ENCODE results near the gene CLCN5. TPM values are rescaled to one million over a fixed set of nuclear protein-coding genes. Genes with fewer than 3 reads are reported as not detected.

The CLCN5 gene
- total RNA-seq, 6 experiments from 2014 or later, result 1.7 to 4.0 (median 2.4) TPM

DNA sequence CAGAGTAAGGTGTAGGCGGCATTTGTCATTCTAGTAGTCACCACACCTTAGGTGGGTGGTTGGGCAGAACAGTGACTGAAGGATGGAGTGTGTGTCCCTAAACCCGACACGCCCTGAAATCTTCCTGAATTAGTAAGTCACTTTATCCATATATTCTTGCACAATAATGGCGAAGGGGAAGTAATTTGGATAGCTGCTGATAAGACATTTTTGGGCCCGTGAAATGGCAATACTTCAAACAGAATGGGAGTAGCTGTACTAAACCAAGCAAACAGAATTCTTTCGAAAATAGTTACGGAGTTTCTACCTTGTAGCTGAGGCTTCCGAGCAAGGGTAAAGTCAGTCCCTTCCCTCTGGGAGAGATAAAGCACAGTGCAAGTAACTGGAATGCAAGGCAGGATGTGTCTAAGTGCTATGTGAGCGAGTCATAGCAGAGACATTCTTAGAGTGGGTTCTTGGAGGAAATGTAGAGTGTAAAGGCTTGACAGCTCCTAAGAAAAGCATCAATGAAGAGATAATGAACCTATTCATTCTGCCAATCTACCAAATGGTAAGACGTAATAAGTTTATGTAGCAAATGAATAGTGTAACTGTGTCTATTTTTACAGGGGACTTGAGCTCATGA is 72.8 kb downstream of the CLCN5 start:
- Mint-ChIP-seq H3K36me3 (ENCODE audit: low read depth) (no peaks in the 10 kb centered on the region), H3K9me3 (no peaks in the 10 kb centered on the region), H3K27ac (peak overlapping the region; percentile 59; the same call in 1 of the 2 replicates), H3K4me3 (peak overlapping the region; percentile 67), H3K27me3 (ENCODE audit: insufficient read depth) (no peaks in the 10 kb centered on the region; the same call in 1 of the 2 replicates), H3K4me1 (ENCODE audit: low read depth) (peaks cover 33% of the 10 kb centered on the region)
- DNase-seq, result peak; percentile 48
- no peak for TF ChIP-seq CTCF (IDR thresholded peaks at IDR 0.05)

DNA sequence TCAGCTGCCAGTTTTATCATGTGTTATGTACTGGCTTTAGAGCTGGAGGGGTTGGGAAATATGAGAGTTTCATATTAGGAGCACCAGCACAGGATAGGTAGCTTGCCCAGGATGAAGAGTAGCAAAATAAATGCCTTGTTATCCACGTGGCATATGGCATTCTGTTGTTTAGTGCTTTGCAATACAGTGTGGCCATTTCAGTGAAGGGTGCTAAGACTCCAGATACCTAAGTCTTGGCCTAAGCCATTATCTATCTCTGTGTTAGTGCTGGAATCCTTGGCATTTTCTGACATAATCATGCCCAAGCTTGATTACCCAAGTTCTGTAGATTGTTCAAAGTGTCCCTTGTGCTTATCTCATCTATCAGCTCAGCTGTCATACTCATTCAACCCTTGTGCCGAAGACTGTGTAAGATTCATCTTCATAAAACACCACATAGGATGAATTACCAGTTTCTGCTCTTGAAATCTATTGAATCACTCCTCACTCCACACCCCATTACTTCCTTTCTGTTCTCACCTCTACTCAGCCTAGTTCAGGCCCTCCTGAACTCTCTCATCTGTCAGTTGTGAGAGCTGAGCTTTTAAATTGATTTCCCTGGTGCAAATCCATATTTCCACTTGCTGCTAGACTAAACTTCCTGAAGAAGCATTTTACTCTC is 73.5 kb downstream of the CLCN5 start:
- DNase-seq, result peak; percentile 3
- Mint-ChIP-seq H3K27me3 (ENCODE audit: insufficient read depth) (no peaks in the 10 kb centered on the region; the same call in 1 of the 2 replicates), H3K27ac (peak overlapping the region; percentile 73; the same call in 1 of the 2 replicates), H3K4me3 (no peak overlapping the region; the same call in 1 of the 2 replicates), H3K9me3 (no peaks in the 10 kb centered on the region), H3K36me3 (ENCODE audit: low read depth) (no peaks in the 10 kb centered on the region), H3K4me1 (ENCODE audit: low read depth) (peaks cover 33% of the 10 kb centered on the region)
- TF ChIP-seq CTCF (IDR thresholded peaks at IDR 0.05), result no peak

DNA sequence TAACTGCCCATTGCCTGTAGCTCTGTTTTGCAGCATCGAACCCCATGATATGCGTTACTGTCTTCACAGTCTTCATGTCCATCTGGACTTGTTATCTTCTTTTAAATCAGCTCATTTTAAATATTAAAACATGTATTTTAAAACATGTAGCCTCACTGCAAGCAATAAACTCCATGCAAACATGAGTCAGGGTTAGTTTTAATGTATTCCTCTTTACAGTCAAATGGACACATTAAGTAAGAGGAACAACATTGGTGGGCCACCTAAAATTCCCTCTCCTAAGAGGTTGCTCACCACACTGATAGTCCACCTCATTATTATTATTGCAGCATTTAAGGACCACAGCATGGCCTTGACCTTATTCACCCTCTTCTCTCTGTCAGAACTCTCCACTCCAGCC is 74.1 kb downstream of the CLCN5 start:
- H3K9me3 Mint-ChIP-seq, result no peaks in the 10 kb centered on the region
- H3K36me3 Mint-ChIP-seq (ENCODE audit: low read depth), result no peaks in the 10 kb centered on the region
- no peak for DNase-seq
- H3K27ac Mint-ChIP-seq, result peak overlapping the region; percentile 73; the same call in 1 of the 2 replicates
- no peak for TF ChIP-seq CTCF (IDR thresholded peaks at IDR 0.05)
- no peaks in the 10 kb centered on the region; the same call in 1 of the 2 replicates for H3K27me3 Mint-ChIP-seq (ENCODE audit: insufficient read depth)
- H3K4me3 Mint-ChIP-seq, result no peak overlapping the region
- peaks cover 33% of the 10 kb centered on the region for H3K4me1 Mint-ChIP-seq (ENCODE audit: low read depth)

DNA sequence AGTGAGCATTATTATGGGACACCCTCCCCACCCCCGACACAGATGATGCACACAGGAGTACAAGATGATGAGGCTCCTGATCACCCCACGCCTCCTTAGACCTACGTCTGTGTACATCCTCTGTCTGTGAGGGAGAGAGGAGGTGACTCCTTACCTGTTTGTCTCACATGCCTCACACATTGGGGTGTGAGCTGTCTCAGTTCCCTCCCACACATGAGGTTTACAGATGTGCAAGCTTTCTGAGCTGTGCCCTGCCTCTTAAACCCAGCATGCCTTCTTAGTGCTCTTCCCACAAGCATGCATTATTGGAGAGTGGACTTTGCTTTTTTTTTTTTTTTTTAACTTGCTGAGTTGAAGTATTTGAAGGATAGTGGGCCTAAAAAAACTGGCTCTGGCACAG is 76.7 kb downstream of the CLCN5 start:
- TF ChIP-seq CTCF (IDR thresholded peaks at IDR 0.05), result no peak
- Mint-ChIP-seq H3K4me1 (ENCODE audit: low read depth) (peaks cover 27% of the 10 kb centered on the region), H3K4me3 (no peak overlapping the region), H3K36me3 (ENCODE audit: low read depth) (no peaks in the 10 kb centered on the region), H3K27ac (no peak overlapping the region), H3K9me3 (no peaks in the 10 kb centered on the region), H3K27me3 (ENCODE audit: insufficient read depth) (no peaks in the 10 kb centered on the region; the same call in 1 of the 2 replicates)
- no peak for DNase-seq

DNA sequence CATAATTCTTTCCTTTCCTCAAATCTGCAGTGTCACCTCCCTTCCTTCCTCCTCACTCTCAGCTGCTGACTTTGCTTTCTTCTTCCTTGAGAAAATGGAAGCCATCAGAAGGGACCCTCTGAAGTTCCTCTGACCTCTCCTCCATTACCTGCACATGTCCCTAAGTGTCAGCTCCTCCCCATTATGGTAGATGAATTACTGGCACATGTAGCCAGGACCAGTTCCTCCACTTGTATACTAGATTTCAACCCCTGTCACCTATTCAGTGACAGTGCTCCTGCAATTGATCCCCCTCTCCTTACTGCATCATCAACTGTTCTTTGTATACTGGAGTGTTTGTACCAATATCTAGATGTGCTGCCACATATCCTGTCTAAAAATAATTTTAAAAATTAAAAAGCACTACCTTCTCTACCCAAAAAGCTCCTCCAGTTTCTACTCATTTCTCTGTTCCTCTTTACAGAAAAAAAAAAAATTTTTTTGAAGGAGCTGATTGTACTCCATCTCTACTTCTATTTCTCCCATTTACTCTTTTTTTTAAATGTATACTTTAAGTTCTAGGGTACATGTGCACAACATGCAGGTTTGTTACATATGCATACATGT is 78.6 kb downstream of the CLCN5 start:
- no peak for DNase-seq
- Mint-ChIP-seq H3K4me1 (ENCODE audit: low read depth) (peaks cover 11% of the 10 kb centered on the region), H3K27ac (no peak overlapping the region), H3K9me3 (no peaks in the 10 kb centered on the region), H3K27me3 (ENCODE audit: insufficient read depth) (no peaks in the 10 kb centered on the region), H3K36me3 (ENCODE audit: low read depth) (no peaks in the 10 kb centered on the region), H3K4me3 (no peak overlapping the region)
- no peak for TF ChIP-seq CTCF (IDR thresholded peaks at IDR 0.05)

All from HFFc6 (cell line).